Psoas muscle (tissue), 8 donors: Measurements from ENCODE around the gene GXYLT1. TPM values are rescaled to one million over a fixed set of nuclear protein-coding genes. Genes with fewer than 3 reads are reported as not detected.
"Not testable (repeated sequence)": the region's sequence is repeated elsewhere in the genome, so short reads cannot be mapped to it uniquely, and the experiment has no call there.

Experiments
- ATAC-seq, 4 donors: fragments of 200-7000 bp; cut with Tn5 transposase; one replicate each; pipeline ENCODE4 v1.9.1; 2020; ENCODE audit warnings: moderate library complexity in 3 of 4, mild to moderate bottlenecking in 2 of 4
- DNase-seq, 2 donors: peaks; one replicate each; pipeline ENCODE4 v3.0.0-alpha.2; 2020
- H3K27ac ChIP-seq: fragments of 200-600 bp; one replicate; pipeline ENCODE4 v1.8.0; 2022
- H3K27me3 ChIP-seq, 3 donors: fragments of 200-600 bp in 1 of 3; one replicate each; pipeline versions ENCODE4 v1.6.1 to v1.8.0; 2013 to 2022; ENCODE audit warnings: low read length in 2 of 3, mild to moderate bottlenecking in 2 of 3, moderate library complexity in 1 of 3; ENCODE audit not compliant: insufficient read depth in 3 of 3
- H3K36me3 ChIP-seq, 2 donors: fragments of 200-600 bp in 1 of 2; one replicate each; pipeline versions ENCODE4 v1.6.1 to v1.8.0; 2013 to 2022; ENCODE audit warnings: low read depth in 1 of 2, mild to moderate bottlenecking in 1 of 2, moderate library complexity in 1 of 2; ENCODE audit not compliant: insufficient read depth in 1 of 2
- H3K4me1 ChIP-seq: fragments of 200-600 bp; one replicate; pipeline ENCODE4 v1.8.0; 2022
- H3K4me3 ChIP-seq: fragments of 200-600 bp; one replicate; pipeline ENCODE4 v1.8.0; 2022; ENCODE audit warnings: mild to moderate bottlenecking
- H3K9me3 ChIP-seq: fragments of 200-600 bp; one replicate; pipeline ENCODE4 v1.8.0; 2022
- CTCF ChIP-seq: fragments of 200-600 bp; IDR thresholded peaks from one replicate; pipeline ENCODE4 v1.8.0; 2022; ENCODE audit warnings: antibody characterized with exemption
- WGBS, 3 donors: extraction: QIAGEN DNeasy Blood & Tissue Kit; methylation state at CpG; one replicate each; pipeline versions ENCODE4 v1.1.6 to v1.1.7; 2013; 5-methylcytosine and 5-hydroxymethylcytosine counted together
- intact Hi-C, 2 donors: fragments of 100-400 bp; cut with DNase I; formaldehyde crosslinking; loops; one replicate each; pipeline versions ENCODE4 v1.11.0 to v1.14.2; 2022
- polyA plus RNA-seq, 3 donors: library from polyadenylated mRNA; stranded (reverse); fragments of 200-250 nt; gene quantifications; one replicate each; pipeline ENCODE4 v1.2.3, GENCODE V29; 2013
- total RNA-seq, 4 donors: library from RNA; stranded (reverse); fragmentation: NEBNext Ultra II Directional in 2 of 4; extraction: Animal tissue kit (Norgen Biotek cat#: 25700) in 2 of 4; gene quantifications; one replicate each; pipeline versions ENCODE4 v1.2.1 to v1.2.4, GENCODE V29; 2021 to 2023
- donor health status: healthy with polysubstance abuse.
- donor health status: DM: no; HTN: no; CAD: no; lungs with moderate emphysema.
- donor health status: Bipolar disorder and iron deficiency.
- donor health status: healthy.
- donor health status: DM: yes; HTN: yes; CAD: no.
- donor health status: DM: no; HTN: no; CAD: no.
- donor health status: DM: no; HTN: no; CAD: no.
- donor health status: DM: yes; HTN: yes; CAD: no.

Gene GXYLT1
- total and polyA plus RNA-seq, 7 donors: 1.3 to 6.3 (median 4.3) TPM

DNA sequence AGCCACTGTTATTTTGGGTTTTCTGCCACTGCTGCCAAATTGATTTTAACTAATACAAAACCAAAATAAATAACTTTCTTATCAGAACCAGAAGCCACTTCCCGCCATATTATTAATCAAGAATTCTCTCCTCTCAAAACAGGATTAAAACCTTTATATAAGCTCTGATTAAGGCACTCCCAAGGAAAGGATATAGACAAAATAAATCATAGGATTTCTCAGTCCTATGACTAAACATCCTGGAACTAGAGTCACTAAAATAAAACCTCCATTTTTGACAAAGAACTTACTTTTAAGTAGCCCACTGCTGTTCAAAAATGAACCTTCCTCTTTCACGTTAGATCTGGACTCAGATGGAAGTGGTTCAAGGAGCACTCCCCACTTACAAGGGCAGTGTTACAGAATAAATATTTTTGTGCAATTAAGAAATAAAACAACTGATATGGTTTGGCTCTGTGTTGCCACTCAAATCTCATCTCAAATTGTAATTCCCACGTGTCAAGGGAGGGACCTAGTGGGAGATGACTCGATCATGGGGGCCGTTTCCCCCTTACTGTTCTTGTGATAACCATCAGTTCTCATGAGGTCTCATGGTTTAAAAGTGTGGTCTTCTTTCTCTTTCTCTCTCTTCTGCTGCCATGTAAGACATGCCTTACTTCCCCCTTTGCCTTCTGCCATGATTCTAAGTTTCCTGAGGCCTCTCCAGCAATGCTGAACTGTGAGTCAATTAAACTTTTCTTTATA is 26.4 kb downstream of the GXYLT1 start:
- intact Hi-C loops: no loop called here

DNA sequence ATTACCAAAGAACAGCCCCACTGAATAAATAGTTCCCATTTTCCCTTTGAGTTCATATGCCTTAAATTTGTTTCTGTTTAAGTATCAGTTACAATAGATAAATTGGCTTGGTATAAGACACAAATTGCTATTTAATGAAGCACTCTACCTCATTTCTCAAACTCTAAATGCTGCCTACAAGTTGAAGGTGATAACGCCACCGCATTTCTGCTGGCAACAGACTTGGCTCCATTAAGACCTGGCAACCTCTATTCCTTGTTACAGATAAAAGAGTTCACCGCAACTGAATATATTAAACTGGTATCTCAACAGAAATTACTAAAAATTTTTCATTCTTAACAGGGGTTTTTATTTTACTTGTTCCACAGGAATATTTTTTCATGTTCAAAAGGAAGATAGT is 35.6 kb downstream of the GXYLT1 start:
- ATAC-seq: no peak
- no peak for TF ChIP-seq CTCF
- Histone ChIP-seq H3K4me3 (no peak overlapping the region), H3K4me1 (no peaks in the 10 kb centered on the region), H3K9me3 (no peaks in the 10 kb centered on the region), H3K36me3 (peaks cover 0 to 16% of the 10 kb centered on the region in 2 donors), H3K27me3 (no peaks in the 10 kb centered on the region), H3K27ac (no peak overlapping the region)
- intact Hi-C loops: no loop called here
- WGBS, 3 donors: 91 to 95% (median 94%) methylated on average over 3 of the region's 3 CpGs
- no peak for DNase-seq

More for the DNA sequence above, 26.4 kb downstream of the GXYLT1 start:
- no peaks in the 10 kb centered on the region for H3K27me3 ChIP-seq
- no peak for TF ChIP-seq CTCF
- H3K4me1 ChIP-seq: peaks cover 8% of the 10 kb centered on the region
- no peak for DNase-seq
- H3K9me3 ChIP-seq: no peaks in the 10 kb centered on the region
- H3K36me3 ChIP-seq: peaks cover 0 to 16% of the 10 kb centered on the region in 2 donors
- no peak overlapping the region for H3K27ac ChIP-seq
- whole genome bisulfite sequencing, 3 donors: 89 to 93% (median 93%) methylated on average over 5 of the region's 5 CpGs
- H3K4me3 ChIP-seq: no peak overlapping the region
- no peak for ATAC-seq

DNA sequence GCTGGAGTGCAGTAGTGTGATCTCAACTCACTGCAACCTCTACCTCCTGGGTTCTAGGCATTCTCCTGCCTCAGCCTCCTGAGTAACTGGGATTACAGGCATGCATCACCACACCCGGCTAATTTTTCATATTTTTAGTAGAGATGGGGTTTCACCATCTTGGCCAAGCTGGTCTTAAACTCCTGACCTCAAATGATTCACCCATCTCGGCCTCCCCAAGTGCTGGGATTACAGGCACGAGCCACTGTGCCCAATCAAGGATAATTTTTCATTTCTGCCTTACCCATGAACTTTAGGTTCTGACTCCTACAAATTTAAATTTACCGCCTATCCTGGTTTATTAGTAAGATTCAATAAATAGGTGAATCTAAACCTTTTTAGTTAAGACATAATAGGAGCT is 37.9 kb downstream of the GXYLT1 start:
- ATAC-seq, H3K4me3 ChIP-seq, H3K27me3 ChIP-seq, DNase-seq, H3K27ac ChIP-seq, H3K9me3 ChIP-seq, intact Hi-C loops, H3K4me1 ChIP-seq: not testable (repeated sequence)
- 79 to 91% (median 81%) methylated on average over 4 of the region's 4 CpGs for WGBS, 3 donors
- H3K36me3 ChIP-seq: peaks cover 0 to 16% of the 10 kb centered on the region in 2 donors

GRCh38 chr12:42104784-42105183 is 39.9 kb downstream of the GXYLT1 start:
- H3K27ac ChIP-seq: no peak overlapping the region
- H3K4me1 ChIP-seq: no peaks in the 10 kb centered on the region
- no peak overlapping the region for H3K4me3 ChIP-seq
- ATAC-seq (no peak), DNase-seq (no peak)
- H3K27me3 ChIP-seq: no peaks in the 10 kb centered on the region
- TF ChIP-seq CTCF: no peak
- WGBS, 3 donors: 82 to 88% (median 84%) methylated on average over 1 of the region's 1 CpG
- H3K36me3 ChIP-seq: peaks cover 0 to 12% of the 10 kb centered on the region in 2 donors
- intact Hi-C loops: no loop called here
- H3K9me3 ChIP-seq: no peaks in the 10 kb centered on the region

DNA sequence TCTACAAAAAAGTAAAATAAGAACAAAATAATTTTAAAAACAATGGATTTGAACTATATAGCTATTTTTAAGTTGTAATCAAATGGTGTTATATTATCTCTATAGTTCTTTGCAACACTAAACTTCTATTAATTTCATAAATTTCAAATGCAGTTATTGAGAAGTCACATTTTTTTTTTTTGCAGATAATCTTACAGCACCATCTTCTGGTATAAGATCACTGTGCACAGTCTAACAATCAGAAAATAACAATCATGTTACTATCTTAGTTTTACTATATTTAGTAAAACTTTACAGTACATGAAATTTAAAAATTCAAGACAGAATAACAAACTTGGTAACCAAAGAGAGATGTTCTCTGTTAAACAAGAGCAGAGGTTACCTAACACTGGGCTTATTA is 40.6 kb downstream of the GXYLT1 start:
- no peak for ATAC-seq
- no peaks in the 10 kb centered on the region for H3K27me3 ChIP-seq
- no peaks in the 10 kb centered on the region for H3K4me1 ChIP-seq
- H3K9me3 ChIP-seq: no peaks in the 10 kb centered on the region
- peaks cover 0 to 10% of the 10 kb centered on the region in 2 donors for H3K36me3 ChIP-seq
- no peak overlapping the region for H3K4me3 ChIP-seq
- peak; percentile 15 for TF ChIP-seq CTCF
- intact Hi-C loops: no loop called here
- no peak overlapping the region for H3K27ac ChIP-seq
- DNase-seq: no peak
